ENCODE results near the gene ZNF366. TPM values are rescaled to one million over a fixed set of nuclear protein-coding genes. Genes with fewer than 3 reads are reported as not detected.

Gene ZNF366
- total RNA-seq, 1 experiment from 2014 or later = not detected

DNA sequence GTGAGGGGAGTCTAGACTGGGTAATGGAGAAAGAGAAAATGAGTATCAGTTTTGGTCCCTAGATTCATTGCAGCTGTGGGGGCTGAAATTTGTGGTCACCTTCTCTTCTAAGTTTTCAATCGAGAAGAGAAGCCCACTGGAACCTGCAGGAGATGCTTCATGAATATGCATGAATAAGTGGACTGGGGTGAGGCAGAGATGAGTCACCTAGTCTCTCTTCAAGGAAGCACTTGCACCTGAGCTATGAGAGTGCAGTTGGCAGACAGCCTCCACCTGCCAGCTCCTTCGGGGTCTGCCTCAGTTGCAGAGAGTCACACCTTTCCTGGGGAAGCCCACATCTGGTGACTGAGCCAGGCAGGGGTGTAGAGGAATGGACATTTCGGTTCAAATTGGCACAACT is 69.1 kb downstream of the ZNF366 start:
- peaks cover 5% of the 10 kb centered on the region for H3K36me3 Mint-ChIP-seq (ENCODE audit: insufficient read depth, unreplicated experiment)
- no peaks in the 10 kb centered on the region for H3K9me3 Mint-ChIP-seq (ENCODE audit: unreplicated experiment)
- no peak overlapping the region for H3K27ac Mint-ChIP-seq (ENCODE audit: low read depth, unreplicated experiment)
- POLR2A ChIA-PET = interaction anchor here (0.6 to 2.8 kb wide), 7 partner anchors 14 to 1052 kb away, joined by 3 to 13 read pairs (median 4); no protein-coding TSS in a partner anchor
- peak; percentile 49 for DNase-seq (ENCODE audit: unreplicated experiment)
- no peak overlapping the region for H3K4me3 Mint-ChIP-seq (ENCODE audit: unreplicated experiment)
- BruUV-seq (replicated peaks) = no TSS peak
- TF ChIP-seq, protein P1, sequence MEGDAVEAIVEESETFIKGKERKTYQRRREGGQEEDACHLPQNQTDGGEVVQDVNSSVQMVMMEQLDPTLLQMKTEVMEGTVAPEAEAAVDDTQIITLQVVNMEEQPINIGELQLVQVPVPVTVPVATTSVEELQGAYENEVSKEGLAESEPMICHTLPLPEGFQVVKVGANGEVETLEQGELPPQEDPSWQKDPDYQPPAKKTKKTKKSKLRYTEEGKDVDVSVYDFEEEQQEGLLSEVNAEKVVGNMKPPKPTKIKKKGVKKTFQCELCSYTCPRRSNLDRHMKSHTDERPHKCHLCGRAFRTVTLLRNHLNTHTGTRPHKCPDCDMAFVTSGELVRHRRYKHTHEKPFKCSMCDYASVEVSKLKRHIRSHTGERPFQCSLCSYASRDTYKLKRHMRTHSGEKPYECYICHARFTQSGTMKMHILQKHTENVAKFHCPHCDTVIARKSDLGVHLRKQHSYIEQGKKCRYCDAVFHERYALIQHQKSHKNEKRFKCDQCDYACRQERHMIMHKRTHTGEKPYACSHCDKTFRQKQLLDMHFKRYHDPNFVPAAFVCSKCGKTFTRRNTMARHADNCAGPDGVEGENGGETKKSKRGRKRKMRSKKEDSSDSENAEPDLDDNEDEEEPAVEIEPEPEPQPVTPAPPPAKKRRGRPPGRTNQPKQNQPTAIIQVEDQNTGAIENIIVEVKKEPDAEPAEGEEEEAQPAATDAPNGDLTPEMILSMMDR (IDR thresholded peaks at IDR 0.05; ENCODE audit: unreplicated experiment) = no peak
- intact Hi-C loops (cut with micrococcal nuclease) = loop anchor here (10.0 kb wide), 1 partner anchor 73 kb away; no protein-coding TSS in a partner anchor
- H3K4me1 Mint-ChIP-seq (ENCODE audit: insufficient read depth, unreplicated experiment) = peaks cover 66% of the 10 kb centered on the region
- CTCF ChIA-PET = interaction anchor here (0.7 to 1.1 kb wide), 3 partner anchors 82 to 686 kb away, joined by 3 read pairs; no protein-coding TSS in a partner anchor
- H3K27me3 Mint-ChIP-seq (ENCODE audit: insufficient read depth, unreplicated experiment) = no peaks in the 10 kb centered on the region

DNA sequence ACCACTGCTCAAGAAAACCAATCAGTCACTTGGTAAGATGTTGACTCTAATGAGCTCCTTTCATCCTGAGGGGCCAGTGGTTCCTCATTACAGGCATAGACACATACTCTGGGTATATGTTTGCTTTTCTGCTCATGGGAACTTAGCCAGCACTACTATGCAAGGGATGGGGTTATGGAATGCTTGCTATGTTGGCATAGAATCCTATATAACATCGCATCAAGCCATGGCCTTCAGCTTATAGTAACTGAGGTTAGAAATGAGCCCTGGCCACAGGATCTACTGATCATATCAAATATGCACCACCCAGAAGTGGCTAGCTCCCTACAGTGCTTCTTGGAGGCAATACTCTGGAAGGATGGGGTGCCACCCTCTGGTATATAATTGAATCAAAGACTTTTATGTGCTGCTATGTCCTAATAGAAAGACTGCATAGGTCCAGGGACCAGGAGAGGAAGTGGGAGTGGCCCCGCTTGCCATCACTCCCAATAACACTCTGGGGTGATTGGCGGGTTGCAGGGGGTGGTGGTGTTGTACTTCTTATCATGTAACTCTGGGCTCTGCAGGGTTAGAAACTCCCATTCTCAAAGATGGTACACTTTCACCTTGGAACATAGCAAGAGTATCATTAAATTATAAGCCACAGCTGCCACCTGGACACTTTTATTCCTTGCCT is 70.3 kb downstream of the ZNF366 start:
- no peak overlapping the region for H3K4me3 Mint-ChIP-seq (ENCODE audit: unreplicated experiment)
- H3K36me3 Mint-ChIP-seq (ENCODE audit: insufficient read depth, unreplicated experiment) = peaks cover 5% of the 10 kb centered on the region
- BruUV-seq (replicated peaks) = no TSS peak
- ChIA-PET POLR2A (interaction anchor here (0.7 to 4.9 kb wide), 10 partner anchors 9 to 380 kb away, joined by 3 to 32 read pairs (median 7); partner anchors contain the start of gene TNPO1), CTCF (interaction anchor here (0.5 to 2.3 kb wide), 8 partner anchors 34 to 88 kb away, joined by 3 to 11 read pairs (median 3); no protein-coding TSS in a partner anchor)
- H3K27me3 Mint-ChIP-seq (ENCODE audit: insufficient read depth, unreplicated experiment) = no peaks in the 10 kb centered on the region
- TF ChIP-seq, protein P1 (IDR thresholded peaks at IDR 0.05; ENCODE audit: unreplicated experiment) = no peak
- intact Hi-C loops (cut with micrococcal nuclease) = loop anchor here (10.0 kb wide), 1 partner anchor 72 kb away; no protein-coding TSS in a partner anchor
- H3K9me3 Mint-ChIP-seq (ENCODE audit: unreplicated experiment) = no peaks in the 10 kb centered on the region
- peak overlapping the region; percentile 93 for H3K27ac Mint-ChIP-seq (ENCODE audit: low read depth, unreplicated experiment)
- peak; percentile 38 for DNase-seq (ENCODE audit: unreplicated experiment)
- H3K4me1 Mint-ChIP-seq (ENCODE audit: insufficient read depth, unreplicated experiment) = peaks cover 67% of the 10 kb centered on the region

DNA sequence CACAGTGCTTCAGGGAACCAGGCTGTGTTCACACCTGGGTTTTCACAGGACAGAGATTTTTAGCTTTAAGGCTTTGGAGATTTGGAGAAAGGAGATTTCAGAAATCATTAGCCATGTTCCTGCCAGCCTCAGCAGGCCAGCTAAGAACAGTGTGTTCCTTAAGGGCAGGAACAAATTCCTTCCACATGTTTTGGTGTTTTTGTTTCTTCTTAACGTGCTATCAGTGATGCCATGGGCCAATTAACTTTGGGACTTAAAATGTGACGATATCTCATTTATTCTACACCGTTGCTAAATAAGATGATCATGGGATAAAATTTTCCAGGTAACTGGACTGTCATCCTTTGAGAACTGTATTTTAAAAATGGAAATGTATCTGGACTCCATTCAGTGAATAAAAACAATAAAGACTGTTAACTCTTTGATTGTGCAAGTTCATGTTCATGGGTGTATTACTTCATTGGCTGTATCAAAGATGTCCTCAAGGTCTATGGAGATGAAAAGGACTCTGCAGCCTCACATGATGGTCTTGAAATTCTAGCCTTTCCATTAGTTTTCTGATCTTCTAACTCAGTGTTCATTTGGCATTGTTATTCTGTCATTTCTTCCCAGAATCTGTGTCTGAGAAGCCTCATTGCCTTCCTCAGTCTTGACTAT is 72.3 kb downstream of the ZNF366 start:
- DNase-seq (ENCODE audit: unreplicated experiment) = no peak
- Mint-ChIP-seq H3K36me3 (ENCODE audit: insufficient read depth, unreplicated experiment) (peaks cover 5% of the 10 kb centered on the region), H3K27ac (ENCODE audit: low read depth, unreplicated experiment) (peak overlapping the region; percentile 93), H3K4me3 (ENCODE audit: unreplicated experiment) (peak overlapping the region; percentile 21), H3K9me3 (ENCODE audit: unreplicated experiment) (no peaks in the 10 kb centered on the region), H3K4me1 (ENCODE audit: insufficient read depth, unreplicated experiment) (peaks cover 59% of the 10 kb centered on the region), H3K27me3 (ENCODE audit: insufficient read depth, unreplicated experiment) (no peaks in the 10 kb centered on the region)
- ChIA-PET CTCF (interaction anchor here (1.2 to 2.6 kb wide), 4 partner anchors 56 to 89 kb away, joined by 3 to 13 read pairs (median 12); no protein-coding TSS in a partner anchor), POLR2A (interaction anchor here (0.5 to 4.9 kb wide), 25 partner anchors 8 to 532 kb away, joined by 3 to 45 read pairs (median 4); partner anchors contain the start of genes MRPS27, PTCD2 and TNPO1)
- TF ChIP-seq, protein P1 (IDR thresholded peaks at IDR 0.05; ENCODE audit: unreplicated experiment) = no peak
- intact Hi-C loops (cut with micrococcal nuclease) = loop anchor here (10.0 kb wide), 1 partner anchor 70 kb away; no protein-coding TSS in a partner anchor
- BruUV-seq (replicated peaks) = no TSS peak
